HepG2 (cell line): ENCODE data around the gene SAMD14. TPM values are rescaled to one million over a fixed set of nuclear protein-coding genes. Genes with fewer than 3 reads are reported as not detected.

Source experiments
- MAFG ChIP-seq: sonication (generic); formaldehyde crosslinking; IDR thresholded peaks from 2 replicates; pipeline ENCODE4 v1.5.1; 2020; ENCODE audit warnings: mild to moderate bottlenecking, missing genetic modification reagents
- NR2F6 ChIP-seq, 2 experiments: IDR thresholded peaks; 2 replicates each; pipeline ENCODE4 v1.6.1; 2016; ENCODE audit warnings: antibody characterized with exemption in 1 of 2, mild to moderate bottlenecking in 1 of 2
- PATZ1 ChIP-seq: sonication (generic); formaldehyde crosslinking; IDR thresholded peaks from 2 replicates; pipeline ENCODE4 v1.4.0; 2020; ENCODE audit warnings: missing genetic modification reagents
- PRDM4 ChIP-seq: sonication (generic); formaldehyde crosslinking; IDR thresholded peaks from 2 replicates; pipeline ENCODE4 v1.9.0; 2021; ENCODE audit warnings: missing genetic modification reagents, borderline replicate concordance
- U2AF1 ChIP-seq: fragments of 200-400 bp; formaldehyde crosslinking; optimal IDR thresholded peaks from 2 replicates; pipeline ENCODE3; 2017; ENCODE audit warnings: mild to moderate bottlenecking, low read depth, low read length
- ZNF577 ChIP-seq: sonication (generic); formaldehyde crosslinking; IDR thresholded peaks from 2 replicates; pipeline ENCODE4 v1.4.0; 2020; ENCODE audit warnings: mild to moderate bottlenecking, low read depth, missing genetic modification reagents, borderline replicate concordance
- ZNF619 ChIP-seq: sonication (generic); formaldehyde crosslinking; IDR thresholded peaks from 2 replicates; pipeline ENCODE4 v1.4.0; 2020; ENCODE audit warnings: mild to moderate bottlenecking, missing genetic modification reagents
- ZNF772 ChIP-seq: sonication (generic); formaldehyde crosslinking; IDR thresholded peaks from 2 replicates; pipeline ENCODE4 v1.5.0; 2020; ENCODE audit warnings: mild to moderate bottlenecking, missing genetic modification reagents
- ZNF878 ChIP-seq: sonication (generic); formaldehyde crosslinking; IDR thresholded peaks from 2 replicates; pipeline ENCODE4 v1.8.1; 2023; ENCODE audit warnings: mild to moderate bottlenecking, missing genetic modification reagents, moderate library complexity
- polyA plus RNA-seq, 8 experiments: library from polyadenylated mRNA; depleted of rRNA in 3 of 8; stranded (reverse) in 7 of 8; unstranded in 1 of 8; fragments of >200 nt; fragmentation: Illumina TruSeq in 4 of 8; extraction: Trizol in 4 of 8; gene quantifications; 2 replicates each; pipeline versions ENCODE4 v1.2.1 to v1.2.3, GENCODE V29; 2011 to 2016; ENCODE audit warnings: low read depth in 4 of 8, missing spikeins in 1 of 8, mixed read lengths in 1 of 8; ENCODE audit not compliant: insufficient read depth in 1 of 8
- total RNA-seq, 5 experiments: library from RNA; depleted of rRNA; stranded (reverse); fragments of >200 nt; fragmentation: Illumina TruSeq; extraction: Trizol; gene quantifications; 2 replicates each; pipeline ENCODE4 v1.2.3, GENCODE V29; 2016; ENCODE audit warnings: low read depth in 1 of 5
- TF ChIP-seq, protein P1 (sequence below): sonication (generic); formaldehyde crosslinking; IDR thresholded peaks from 2 replicates; pipeline ENCODE4 v1.4.0; 2020; ENCODE audit warnings: missing genetic modification reagents
- TF ChIP-seq, protein P2 (sequence below): sonication (generic); formaldehyde crosslinking; IDR thresholded peaks from 2 replicates; pipeline ENCODE4 v1.4.0; 2020; ENCODE audit warnings: missing genetic modification reagents
- TF ChIP-seq, protein P3 (sequence below): sonication (generic); formaldehyde crosslinking; IDR thresholded peaks from 2 replicates; pipeline ENCODE4 v1.4.0; 2020; ENCODE audit warnings: missing genetic modification reagents

Gene SAMD14
- total and polyA plus RNA-seq, 2 of the 13 experiments (the other 11 are each of a cell fraction or from before 2014, with no cell fraction given), result 0.07 to 0.22 TPM

GRCh38 chr17:50094243-50094752 lies 35.7 kb downstream of the SAMD14 start (continued):
- no peak for TF ChIP-seq PRDM4 (CRISPR knock-in tag)
- TF ChIP-seq, protein P1, sequence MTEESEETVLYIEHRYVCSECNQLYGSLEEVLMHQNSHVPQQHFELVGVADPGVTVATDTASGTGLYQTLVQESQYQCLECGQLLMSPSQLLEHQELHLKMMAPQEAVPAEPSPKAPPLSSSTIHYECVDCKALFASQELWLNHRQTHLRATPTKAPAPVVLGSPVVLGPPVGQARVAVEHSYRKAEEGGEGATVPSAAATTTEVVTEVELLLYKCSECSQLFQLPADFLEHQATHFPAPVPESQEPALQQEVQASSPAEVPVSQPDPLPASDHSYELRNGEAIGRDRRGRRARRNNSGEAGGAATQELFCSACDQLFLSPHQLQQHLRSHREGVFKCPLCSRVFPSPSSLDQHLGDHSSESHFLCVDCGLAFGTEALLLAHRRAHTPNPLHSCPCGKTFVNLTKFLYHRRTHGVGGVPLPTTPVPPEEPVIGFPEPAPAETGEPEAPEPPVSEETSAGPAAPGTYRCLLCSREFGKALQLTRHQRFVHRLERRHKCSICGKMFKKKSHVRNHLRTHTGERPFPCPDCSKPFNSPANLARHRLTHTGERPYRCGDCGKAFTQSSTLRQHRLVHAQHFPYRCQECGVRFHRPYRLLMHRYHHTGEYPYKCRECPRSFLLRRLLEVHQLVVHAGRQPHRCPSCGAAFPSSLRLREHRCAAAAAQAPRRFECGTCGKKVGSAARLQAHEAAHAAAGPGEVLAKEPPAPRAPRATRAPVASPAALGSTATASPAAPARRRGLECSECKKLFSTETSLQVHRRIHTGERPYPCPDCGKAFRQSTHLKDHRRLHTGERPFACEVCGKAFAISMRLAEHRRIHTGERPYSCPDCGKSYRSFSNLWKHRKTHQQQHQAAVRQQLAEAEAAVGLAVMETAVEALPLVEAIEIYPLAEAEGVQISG (CRISPR knock-in tag), result no peak
- TF ChIP-seq, protein P2, sequence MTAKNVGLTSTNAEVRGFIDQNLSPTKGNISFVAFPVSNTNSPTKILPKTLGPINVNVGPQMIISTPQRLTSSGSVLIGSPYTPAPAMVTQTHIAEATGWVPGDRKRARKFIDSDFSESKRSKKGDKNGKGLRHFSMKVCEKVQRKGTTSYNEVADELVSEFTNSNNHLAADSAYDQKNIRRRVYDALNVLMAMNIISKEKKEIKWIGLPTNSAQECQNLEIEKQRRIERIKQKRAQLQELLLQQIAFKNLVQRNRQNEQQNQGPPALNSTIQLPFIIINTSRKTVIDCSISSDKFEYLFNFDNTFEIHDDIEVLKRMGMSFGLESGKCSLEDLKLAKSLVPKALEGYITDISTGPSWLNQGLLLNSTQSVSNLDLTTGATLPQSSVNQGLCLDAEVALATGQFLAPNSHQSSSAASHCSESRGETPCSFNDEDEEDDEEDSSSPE, result no peak
- peak; percentile 42; the same call in 1 of the 2 replicates for TF ChIP-seq PATZ1
- TF ChIP-seq, protein P3, sequence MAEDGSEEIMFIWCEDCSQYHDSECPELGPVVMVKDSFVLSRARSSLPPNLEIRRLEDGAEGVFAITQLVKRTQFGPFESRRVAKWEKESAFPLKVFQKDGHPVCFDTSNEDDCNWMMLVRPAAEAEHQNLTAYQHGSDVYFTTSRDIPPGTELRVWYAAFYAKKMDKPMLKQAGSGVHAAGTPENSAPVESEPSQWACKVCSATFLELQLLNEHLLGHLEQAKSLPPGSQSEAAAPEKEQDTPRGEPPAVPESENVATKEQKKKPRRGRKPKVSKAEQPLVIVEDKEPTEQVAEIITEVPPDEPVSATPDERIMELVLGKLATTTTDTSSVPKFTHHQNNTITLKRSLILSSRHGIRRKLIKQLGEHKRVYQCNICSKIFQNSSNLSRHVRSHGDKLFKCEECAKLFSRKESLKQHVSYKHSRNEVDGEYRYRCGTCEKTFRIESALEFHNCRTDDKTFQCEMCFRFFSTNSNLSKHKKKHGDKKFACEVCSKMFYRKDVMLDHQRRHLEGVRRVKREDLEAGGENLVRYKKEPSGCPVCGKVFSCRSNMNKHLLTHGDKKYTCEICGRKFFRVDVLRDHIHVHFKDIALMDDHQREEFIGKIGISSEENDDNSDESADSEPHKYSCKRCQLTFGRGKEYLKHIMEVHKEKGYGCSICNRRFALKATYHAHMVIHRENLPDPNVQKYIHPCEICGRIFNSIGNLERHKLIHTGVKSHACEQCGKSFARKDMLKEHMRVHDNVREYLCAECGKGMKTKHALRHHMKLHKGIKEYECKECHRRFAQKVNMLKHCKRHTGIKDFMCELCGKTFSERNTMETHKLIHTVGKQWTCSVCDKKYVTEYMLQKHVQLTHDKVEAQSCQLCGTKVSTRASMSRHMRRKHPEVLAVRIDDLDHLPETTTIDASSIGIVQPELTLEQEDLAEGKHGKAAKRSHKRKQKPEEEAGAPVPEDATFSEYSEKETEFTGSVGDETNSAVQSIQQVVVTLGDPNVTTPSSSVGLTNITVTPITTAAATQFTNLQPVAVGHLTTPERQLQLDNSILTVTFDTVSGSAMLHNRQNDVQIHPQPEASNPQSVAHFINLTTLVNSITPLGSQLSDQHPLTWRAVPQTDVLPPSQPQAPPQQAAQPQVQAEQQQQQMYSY (CRISPR knock-in tag), result no peak
- no peak for TF ChIP-seq U2AF1
- no peak; the same call in 1 of the 2 replicates for TF ChIP-seq ZNF878 (CRISPR knock-in tag)
- TF ChIP-seq MAFG, result no peak
- no peak for TF ChIP-seq ZNF577 (CRISPR knock-in tag)
- TF ChIP-seq ZNF772, result no peak
- no peak for TF ChIP-seq NR2F6 (IDR thresholded peaks at IDR 0.05)
- TF ChIP-seq NR2F6 (CRISPR knock-in tag; IDR thresholded peaks at IDR 0.05), result no peak
- TF ChIP-seq ZNF619, result 0 out of 2 replicates have a peak, but pooled peaks have one; percentile 12
